ENCODE data around the gene CDK5RAP3. TPM values are rescaled to one million over a fixed set of nuclear protein-coding genes. Genes with fewer than 3 reads are reported as not detected.

CDK5RAP3 gene
- total and polyA plus RNA-seq, 4 donors, result 77.0 to 147 (median 137) TPM

DNA sequence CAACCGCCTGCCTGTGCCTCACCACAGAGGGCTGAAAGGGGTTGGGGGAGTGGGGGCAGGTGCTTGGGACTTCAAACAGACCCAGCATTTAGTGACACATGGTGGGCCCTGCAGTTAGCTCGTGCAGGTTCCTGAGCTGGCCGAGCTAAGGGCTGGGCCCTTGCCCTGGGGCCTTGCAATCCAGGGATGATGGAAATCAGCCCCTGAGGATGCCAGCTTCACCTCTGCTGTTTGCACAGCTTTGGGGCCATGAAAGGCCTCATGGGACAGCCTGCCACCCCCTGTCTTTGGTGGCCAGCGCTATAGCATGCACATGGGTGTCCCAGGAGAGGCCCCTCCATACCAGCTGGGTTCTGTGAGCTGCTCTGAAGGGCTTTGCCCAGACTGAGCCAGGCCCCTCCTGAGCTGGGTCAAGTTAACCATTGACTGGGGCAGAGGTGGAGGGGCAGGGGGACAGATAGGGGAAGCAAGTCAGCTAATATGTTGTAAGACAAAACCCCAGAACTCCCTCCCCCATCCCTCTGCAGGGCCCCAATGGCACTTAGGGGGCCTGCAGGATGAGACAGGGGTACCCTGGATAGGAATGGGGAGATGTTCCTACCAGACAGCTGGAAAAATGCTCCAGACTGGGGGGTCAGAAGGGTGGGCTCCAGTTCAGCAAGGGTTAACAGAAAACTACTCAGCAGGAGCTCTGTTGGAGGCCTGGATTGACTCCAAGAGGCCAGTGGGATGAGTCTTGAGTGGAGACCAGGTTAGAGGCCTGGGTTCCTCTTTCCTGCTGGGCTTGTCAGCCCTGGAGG is 13.9 kb upstream of the CDK5RAP3 start:
- no peak overlapping the region for H3K27ac ChIP-seq (ENCODE audit: low read depth, low read length)
- DNase-seq (ENCODE audit: low read depth in 4 of 6, low spot score in 6 of 6), result no peak
- H3K4me1 ChIP-seq (ENCODE audit: control insufficient read depth, insufficient read depth, low read length), result peaks cover 10% of the 10 kb centered on the region
- 33% methylated on average over 3 of the region's 4 CpGs for WGBS (ENCODE audit: insufficient coverage)
- no peaks in the 10 kb centered on the region for H3K27me3 ChIP-seq (ENCODE audit: control insufficient read depth, insufficient read depth, low read length)
- peaks cover 4% of the 10 kb centered on the region for H3K36me3 ChIP-seq (ENCODE audit: control insufficient read depth, insufficient read depth, low read length)
- no peaks in the 10 kb centered on the region for H3K9me3 ChIP-seq (ENCODE audit: control insufficient read depth, insufficient read depth, low read length)
- no peak overlapping the region for H3K4me3 ChIP-seq (ENCODE audit: low read depth, low read length)

DNA sequence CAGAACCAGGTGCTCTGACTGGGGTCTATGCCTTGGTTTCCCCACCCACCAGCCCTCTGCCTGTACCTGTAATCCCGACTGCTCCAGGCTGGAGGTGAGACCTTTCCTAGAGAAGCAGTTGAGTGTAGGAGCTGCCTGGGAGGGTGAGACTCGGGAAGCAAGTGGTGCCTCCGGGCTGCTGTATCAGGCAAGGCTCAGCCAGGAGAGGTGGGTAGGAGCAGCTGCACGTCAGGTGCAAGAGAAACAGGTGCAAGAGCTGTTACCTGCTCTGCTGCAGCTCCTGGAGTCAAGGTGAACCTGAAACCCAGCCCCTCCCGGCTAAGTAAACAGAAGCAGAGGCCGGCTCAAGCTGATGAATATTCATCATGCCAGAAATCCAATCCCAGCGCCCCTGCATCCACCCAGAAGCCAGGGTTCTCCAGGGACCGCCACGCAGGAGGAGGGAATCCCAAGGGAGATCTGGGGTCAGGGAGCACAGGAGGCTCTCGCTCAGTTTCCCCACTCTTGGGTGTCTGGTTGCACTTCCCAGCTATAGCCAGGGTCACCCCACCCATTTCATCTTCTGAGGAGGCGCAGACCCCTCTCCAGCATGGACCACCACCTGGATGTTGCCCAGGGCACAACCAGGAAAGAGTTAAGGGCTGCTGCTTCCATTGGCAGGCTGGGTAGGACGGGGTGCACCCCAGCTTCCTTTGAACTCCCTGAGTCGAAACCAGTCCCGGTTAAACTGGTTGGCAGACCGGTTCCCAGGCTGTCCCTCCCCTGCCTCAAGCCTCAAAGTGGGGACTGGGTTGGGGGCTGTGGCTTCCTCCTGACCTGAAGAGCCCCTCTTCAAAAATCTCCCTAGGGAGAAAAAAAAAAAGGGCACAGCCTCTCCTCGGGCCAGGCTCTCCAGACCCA is 13.1 kb upstream of the CDK5RAP3 start, which contains the start of gene PRR15L:
Gene PRR15L, minus strand, starts transcription at position 293 of the 900 bp plus-strand sequence. CDS start 4,649 bp downstream, outside the sequence.
- no peaks in the 10 kb centered on the region for H3K9me3 ChIP-seq (ENCODE audit: control insufficient read depth, insufficient read depth, low read length)
- H3K4me1 ChIP-seq (ENCODE audit: control insufficient read depth, insufficient read depth, low read length), result peaks cover 10% of the 10 kb centered on the region
- H3K27ac ChIP-seq (ENCODE audit: low read depth, low read length), result no peak within 1 kb of the TSS
- peaks cover 1% of the 10 kb centered on the region for H3K36me3 ChIP-seq (ENCODE audit: control insufficient read depth, insufficient read depth, low read length)
- no peaks in the 10 kb centered on the region for H3K27me3 ChIP-seq (ENCODE audit: control insufficient read depth, insufficient read depth, low read length)
- H3K4me3 ChIP-seq (ENCODE audit: low read depth, low read length), result no peak within 1 kb of the TSS
- no peak for DNase-seq (ENCODE audit: low read depth in 4 of 6, low spot score in 6 of 6)
- 37% methylated on average over 10 of the region's 16 CpGs for WGBS (ENCODE audit: insufficient coverage)

DNA sequence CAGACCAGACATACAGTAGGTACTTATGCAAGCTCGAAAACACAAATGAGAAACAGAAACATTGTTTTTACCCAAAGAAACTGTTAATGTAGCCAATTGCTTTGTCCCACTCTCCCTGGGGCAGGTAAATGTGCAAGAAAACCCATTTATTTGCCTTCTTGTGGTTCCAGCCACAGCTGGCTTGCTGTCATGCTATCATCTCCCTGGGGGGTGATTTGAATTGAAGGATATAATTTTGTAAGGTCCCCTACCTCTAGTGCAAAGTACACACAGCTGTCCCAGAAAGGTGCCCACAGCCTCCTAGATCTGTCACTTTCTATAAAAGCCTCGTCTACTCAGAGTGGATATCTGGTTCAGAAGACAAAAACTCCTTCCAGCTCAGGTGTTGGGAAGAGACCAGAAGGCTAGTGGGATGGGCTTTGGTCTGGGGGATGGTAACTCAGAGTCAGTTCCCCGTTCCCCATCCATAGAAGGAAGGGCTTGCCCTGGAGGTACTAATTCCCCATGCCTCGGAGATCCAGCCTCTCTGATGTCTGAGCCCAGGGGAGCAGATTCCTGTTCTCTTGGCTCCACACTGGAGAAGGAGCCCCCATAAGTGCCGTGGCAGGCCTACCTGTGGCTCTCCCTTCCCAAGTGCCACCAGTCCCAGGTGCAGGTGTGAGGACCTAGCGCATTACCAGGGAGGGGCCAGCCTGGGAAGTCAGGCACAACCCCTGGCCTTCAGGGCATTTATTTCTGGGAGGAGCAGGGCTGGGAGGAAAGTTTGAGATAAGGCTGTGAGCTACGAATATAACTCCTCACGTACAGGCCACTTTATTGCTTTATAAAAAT is 10.9 kb upstream of the CDK5RAP3 start:
- H3K27me3 ChIP-seq (ENCODE audit: control insufficient read depth, insufficient read depth, low read length), result no peaks in the 10 kb centered on the region
- no peak overlapping the region for H3K27ac ChIP-seq (ENCODE audit: low read depth, low read length)
- no peaks in the 10 kb centered on the region for H3K9me3 ChIP-seq (ENCODE audit: control insufficient read depth, insufficient read depth, low read length)
- 83% methylated on average over 6 of the region's 8 CpGs for WGBS (ENCODE audit: insufficient coverage)
- H3K4me1 ChIP-seq (ENCODE audit: control insufficient read depth, insufficient read depth, low read length), result peaks cover 10% of the 10 kb centered on the region
- DNase-seq (ENCODE audit: low read depth in 4 of 6, low spot score in 6 of 6), result peak in 1 of 6 donors; percentile 14
- no peaks in the 10 kb centered on the region for H3K36me3 ChIP-seq (ENCODE audit: control insufficient read depth, insufficient read depth, low read length)
- H3K4me3 ChIP-seq (ENCODE audit: low read depth, low read length), result no peak overlapping the region

DNA sequence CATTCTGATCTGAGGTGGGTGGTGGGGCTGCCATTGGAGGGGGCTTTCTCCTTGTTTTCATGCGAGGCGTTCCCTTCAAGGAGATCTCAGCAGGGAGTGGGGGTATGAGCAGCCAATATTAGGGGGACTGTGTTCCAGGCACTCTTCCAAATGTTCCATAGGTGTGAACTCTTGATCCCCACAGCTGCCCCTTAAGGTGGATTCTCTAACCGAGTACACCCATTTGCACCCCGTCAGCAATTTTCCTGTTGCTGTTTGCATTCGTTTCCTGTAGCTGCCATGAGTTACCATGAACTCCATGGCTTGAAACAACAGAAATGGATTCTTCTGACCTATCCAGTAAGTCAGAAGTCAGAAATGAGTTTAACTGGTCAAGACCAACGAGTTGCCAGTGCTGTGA is 9.5 kb upstream of the CDK5RAP3 start:
- DNase-seq (ENCODE audit: low read depth in 4 of 6, low spot score in 6 of 6), result no peak
- H3K4me3 ChIP-seq (ENCODE audit: low read depth, low read length), result no peak overlapping the region
- H3K27ac ChIP-seq (ENCODE audit: low read depth, low read length), result no peak overlapping the region
- no peaks in the 10 kb centered on the region for H3K36me3 ChIP-seq (ENCODE audit: control insufficient read depth, insufficient read depth, low read length)
- H3K27me3 ChIP-seq (ENCODE audit: control insufficient read depth, insufficient read depth, low read length), result no peaks in the 10 kb centered on the region
- WGBS (ENCODE audit: insufficient coverage), result 73% methylated on average over 4 of the region's 6 CpGs
- H3K4me1 ChIP-seq (ENCODE audit: control insufficient read depth, insufficient read depth, low read length), result peaks cover 10% of the 10 kb centered on the region
- H3K9me3 ChIP-seq (ENCODE audit: control insufficient read depth, insufficient read depth, low read length), result no peaks in the 10 kb centered on the region

DNA sequence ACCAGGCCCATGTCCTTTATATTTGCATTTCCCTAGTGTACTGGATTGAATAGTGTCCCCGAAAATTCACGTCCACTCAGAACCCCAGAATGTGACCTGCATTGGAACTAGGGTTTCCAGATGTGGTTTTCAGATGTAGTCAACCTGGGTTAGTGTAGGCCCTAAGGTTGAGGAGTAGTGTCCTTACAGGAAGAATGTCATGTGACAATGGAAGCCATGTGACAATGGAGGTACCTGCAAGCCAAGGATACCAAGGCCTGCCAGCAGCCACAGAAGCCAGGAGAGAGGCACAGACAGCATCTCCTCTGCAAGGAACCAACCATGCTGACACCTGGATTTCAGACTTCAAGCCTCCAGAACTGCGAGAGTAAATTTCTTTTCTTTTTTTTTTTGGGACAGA is 8.0 kb upstream of the CDK5RAP3 start:
- no peak for DNase-seq (ENCODE audit: low read depth in 4 of 6, low spot score in 6 of 6)
- H3K9me3 ChIP-seq (ENCODE audit: control insufficient read depth, insufficient read depth, low read length), result no peaks in the 10 kb centered on the region
- no peak overlapping the region for H3K4me3 ChIP-seq (ENCODE audit: low read depth, low read length)
- H3K36me3 ChIP-seq (ENCODE audit: control insufficient read depth, insufficient read depth, low read length), result no peaks in the 10 kb centered on the region
- no peak overlapping the region for H3K27ac ChIP-seq (ENCODE audit: low read depth, low read length)
- H3K27me3 ChIP-seq (ENCODE audit: control insufficient read depth, insufficient read depth, low read length), result no peaks in the 10 kb centered on the region
- no peaks in the 10 kb centered on the region for H3K4me1 ChIP-seq (ENCODE audit: control insufficient read depth, insufficient read depth, low read length)
- WGBS (ENCODE audit: insufficient coverage), result 92% methylated on average over 3 of the region's 3 CpGs

DNA sequence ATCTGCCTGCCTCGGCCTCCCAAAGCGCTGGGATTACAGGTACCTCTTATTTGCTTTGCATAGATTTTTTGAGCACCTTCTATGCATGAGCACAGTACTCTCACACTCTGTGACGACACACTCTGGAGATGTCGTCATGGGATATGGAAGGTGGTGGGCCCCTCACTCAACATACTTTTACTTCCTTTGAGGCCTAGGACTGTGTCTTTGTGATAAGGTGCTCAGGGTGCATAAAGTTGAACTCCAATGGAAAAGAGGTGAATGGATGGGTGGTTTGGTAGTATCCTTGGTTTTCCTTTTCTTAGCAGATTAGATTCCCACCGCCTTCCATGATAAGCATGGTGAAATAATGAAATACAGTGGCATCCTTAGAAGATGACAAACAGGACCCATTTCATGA is 6.1 kb upstream of the CDK5RAP3 start:
- Histone ChIP-seq H3K36me3 (ENCODE audit: control insufficient read depth, insufficient read depth, low read length) (no peaks in the 10 kb centered on the region), H3K9me3 (ENCODE audit: control insufficient read depth, insufficient read depth, low read length) (no peaks in the 10 kb centered on the region), H3K27ac (ENCODE audit: low read depth, low read length) (no peak overlapping the region), H3K27me3 (ENCODE audit: control insufficient read depth, insufficient read depth, low read length) (no peaks in the 10 kb centered on the region), H3K4me1 (ENCODE audit: control insufficient read depth, insufficient read depth, low read length) (no peaks in the 10 kb centered on the region), H3K4me3 (ENCODE audit: low read depth, low read length) (no peak overlapping the region)
- DNase-seq (ENCODE audit: low read depth in 4 of 6, low spot score in 6 of 6), result no peak
- no CpG with 5 or more reads among the region's 5 CpGs for WGBS (ENCODE audit: insufficient coverage)

DNA sequence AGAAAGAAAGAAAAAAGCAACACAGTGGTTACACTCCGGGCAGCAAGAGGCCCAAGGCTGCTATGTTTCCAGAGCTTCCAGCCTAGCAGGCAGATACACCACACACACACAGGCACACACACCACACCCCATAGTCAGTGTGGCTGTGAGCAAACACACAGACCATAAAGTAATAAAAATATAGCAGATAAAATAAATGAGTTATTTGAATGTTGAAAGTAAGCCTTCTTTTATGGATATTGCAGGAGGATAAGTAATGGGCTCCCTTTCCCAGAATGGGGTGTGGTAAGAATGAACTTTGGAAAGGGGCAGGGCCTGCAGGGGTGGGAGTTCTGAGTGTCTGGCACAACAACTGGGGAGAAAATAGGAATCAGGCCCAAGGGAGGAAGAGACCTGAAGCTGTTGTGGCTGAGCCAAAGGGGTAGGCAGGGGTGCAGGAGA is 4.8 kb upstream of the CDK5RAP3 start:
- peaks cover 6% of the 10 kb centered on the region for H3K4me1 ChIP-seq (ENCODE audit: control insufficient read depth, insufficient read depth, low read length)
- no CpG with 5 or more reads among the region's 1 CpG for WGBS (ENCODE audit: insufficient coverage)
- H3K4me3 ChIP-seq (ENCODE audit: low read depth, low read length), result no peak overlapping the region
- no peaks in the 10 kb centered on the region for H3K9me3 ChIP-seq (ENCODE audit: control insufficient read depth, insufficient read depth, low read length)
- H3K27ac ChIP-seq (ENCODE audit: low read depth, low read length), result no peak overlapping the region
- no peaks in the 10 kb centered on the region for H3K27me3 ChIP-seq (ENCODE audit: control insufficient read depth, insufficient read depth, low read length)
- H3K36me3 ChIP-seq (ENCODE audit: control insufficient read depth, insufficient read depth, low read length), result no peaks in the 10 kb centered on the region
- DNase-seq (ENCODE audit: low read depth in 4 of 6, low spot score in 6 of 6), result no peak

DNA sequence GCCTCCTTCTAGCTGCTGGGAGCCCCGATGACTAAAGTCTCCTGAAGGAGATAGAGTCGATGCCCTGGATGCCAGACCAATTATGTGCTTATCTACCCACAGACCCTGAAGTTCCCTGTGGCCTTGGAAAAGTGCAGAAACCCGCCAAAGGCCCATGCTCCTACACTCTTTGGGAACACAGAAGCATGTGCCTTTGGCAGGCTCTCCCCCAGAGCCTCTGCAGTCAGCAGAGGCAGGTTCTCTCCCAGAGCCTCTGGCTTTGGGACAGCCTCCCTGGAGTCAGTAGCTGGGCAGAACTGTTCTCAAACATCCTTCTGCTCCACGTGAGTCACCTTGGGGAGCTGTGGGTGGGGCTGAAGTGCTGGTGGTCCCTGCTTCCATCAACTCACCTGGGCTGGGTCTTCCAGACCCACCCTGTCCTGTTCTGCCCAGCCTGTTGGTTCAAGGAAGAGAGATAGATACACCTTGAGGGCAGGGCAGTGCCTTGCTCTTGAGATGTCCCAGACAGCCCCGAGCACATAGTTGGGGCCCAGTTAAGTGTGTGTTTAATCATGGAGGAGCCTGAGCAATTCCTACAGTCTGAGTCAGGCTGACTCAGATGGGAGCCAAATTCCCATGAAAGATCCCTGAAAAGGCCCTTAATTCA is 3.2 kb upstream of the CDK5RAP3 start:
- Histone ChIP-seq H3K27me3 (ENCODE audit: control insufficient read depth, insufficient read depth, low read length) (no peaks in the 10 kb centered on the region), H3K9me3 (ENCODE audit: control insufficient read depth, insufficient read depth, low read length) (no peaks in the 10 kb centered on the region), H3K36me3 (ENCODE audit: control insufficient read depth, insufficient read depth, low read length) (no peaks in the 10 kb centered on the region), H3K4me3 (ENCODE audit: low read depth, low read length) (no peak overlapping the region), H3K4me1 (ENCODE audit: control insufficient read depth, insufficient read depth, low read length) (peaks cover 14% of the 10 kb centered on the region), H3K27ac (ENCODE audit: low read depth, low read length) (no peak overlapping the region)
- DNase-seq (ENCODE audit: low read depth in 4 of 6, low spot score in 6 of 6), result no peak
- 72% methylated on average over 4 of the region's 5 CpGs for WGBS (ENCODE audit: insufficient coverage)

DNA sequence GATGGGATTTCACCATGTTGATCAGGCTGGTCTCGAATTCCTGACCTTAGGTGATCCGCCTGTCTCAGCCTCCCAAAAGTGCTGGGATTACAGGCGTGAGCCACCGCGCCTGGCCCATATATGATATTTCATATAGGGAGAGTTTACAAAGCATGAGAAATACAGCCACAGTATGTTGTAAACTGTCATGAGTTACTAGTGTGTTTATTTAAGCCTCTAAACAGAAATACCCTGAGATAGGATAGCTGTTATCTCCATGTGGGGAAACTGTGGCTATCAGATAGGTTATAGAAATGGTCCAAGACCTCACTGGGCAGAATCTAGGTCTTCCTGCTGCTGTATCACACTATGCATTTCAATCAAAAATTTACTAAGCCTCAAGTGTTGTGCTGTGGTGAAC is 2.1 kb upstream of the CDK5RAP3 start:
- peaks cover 14% of the 10 kb centered on the region for H3K4me1 ChIP-seq (ENCODE audit: control insufficient read depth, insufficient read depth, low read length)
- no peaks in the 10 kb centered on the region for H3K27me3 ChIP-seq (ENCODE audit: control insufficient read depth, insufficient read depth, low read length)
- H3K9me3 ChIP-seq (ENCODE audit: control insufficient read depth, insufficient read depth, low read length), result no peaks in the 10 kb centered on the region
- DNase-seq (ENCODE audit: low read depth in 4 of 6, low spot score in 6 of 6), result no peak
- no peak overlapping the region for H3K4me3 ChIP-seq (ENCODE audit: low read depth, low read length)
- peaks cover 2% of the 10 kb centered on the region for H3K36me3 ChIP-seq (ENCODE audit: control insufficient read depth, insufficient read depth, low read length)
- WGBS (ENCODE audit: insufficient coverage), result 93% methylated on average over 2 of the region's 5 CpGs
- H3K27ac ChIP-seq (ENCODE audit: low read depth, low read length), result no peak overlapping the region

Measured in spinal cord (tissue), 10 donors.